DND-41 (cell line): ENCODE measurements around the gene CYP4A22.

Experiments
- CTCF ChIP-seq: IDR thresholded peaks from 2 replicates; pipeline ENCODE4 v1.5.1; 2012; ENCODE audit warnings: borderline replicate concordance, low read length, moderate library complexity, mild to moderate bottlenecking; ENCODE audit not compliant: poor library complexity, severe bottlenecking; ENCODE audit errors: extremely low read depth
- EZH2 ChIP-seq: IDR thresholded peaks from 3 replicates; pipeline ENCODE4 v1.6.1; 2012; ENCODE audit warnings: borderline replicate concordance, low read depth, mild to moderate bottlenecking, moderate library complexity, low read length, inconsistent platforms; ENCODE audit not compliant: severe bottlenecking

- TF ChIP-seq CTCF (no peak), EZH2 (no peak)
These were observed 53.2 kb downstream of the CYP4A22 start for GRCh38 chr1:47190509-47190855.
